Measurements from ENCODE around the gene CPAMD8.

GRCh38 chr19:16955161-16955560, 71.4 kb downstream of the CPAMD8 start:
- TF ChIP-seq CTCF (IDR thresholded peaks at IDR 0.05) (no peak), POLR2A (IDR thresholded peaks at IDR 0.05) (no peak)

Data from heart left ventricle (tissue), 13 donors.